Measurements from ENCODE around the gene SLAMF7. TPM values are rescaled to one million over a fixed set of nuclear protein-coding genes. Genes with fewer than 3 reads are reported as not detected.

SLAMF7 gene
- total and polyA plus RNA-seq, 2 of the 13 experiments (the other 11 are each of a cell fraction or from before 2014, with no cell fraction given): not detected

DNA sequence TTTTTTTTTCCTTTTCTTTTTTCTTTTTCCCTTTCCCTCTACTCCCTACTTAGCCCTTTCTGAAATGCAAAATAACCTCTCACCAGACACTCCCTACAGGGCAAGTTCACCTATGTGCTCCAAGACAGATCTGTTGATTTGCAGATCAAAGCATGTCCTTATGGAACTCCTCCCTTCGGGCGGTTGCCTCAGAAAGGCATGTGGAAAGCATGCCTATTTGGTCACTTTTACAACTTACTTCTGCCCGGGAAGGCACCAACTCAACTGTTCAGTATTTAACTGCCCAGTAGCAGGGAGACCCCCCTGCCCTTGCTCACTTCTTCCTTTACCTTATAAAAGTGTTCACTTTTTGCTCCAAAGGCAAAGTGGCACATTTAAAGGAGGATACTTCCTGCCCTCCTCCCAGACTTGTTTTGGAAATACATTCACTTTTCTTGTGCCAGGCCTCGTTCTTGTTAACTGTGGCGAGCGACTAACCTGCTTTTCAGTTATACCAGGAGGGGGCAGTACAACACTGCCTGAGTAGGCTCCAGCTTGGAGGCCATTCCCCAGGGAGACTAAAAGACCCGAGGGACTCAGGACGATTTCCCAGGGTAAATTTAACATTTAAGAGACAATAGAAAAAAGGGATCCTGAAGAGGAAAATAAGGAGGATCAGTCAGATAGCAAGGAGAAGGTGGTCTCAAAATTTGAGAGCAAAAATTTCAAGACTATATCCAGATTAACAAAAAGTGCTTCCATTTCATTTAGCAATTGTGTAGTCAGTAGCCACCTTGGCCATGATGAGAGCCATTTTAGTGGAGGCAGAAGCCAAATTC lies 12.3 kb upstream of the SLAMF7 start:
- ChIA-PET CTCF (ENCODE audit: low intra/inter-chr PET ratio, low total read pairs) (interaction anchor here (1.7 to 2.4 kb wide), 3 partner anchors 41 to 225 kb away, joined by 6 to 19 read pairs (median 7); no protein-coding TSS in a partner anchor), POLR2A (no interaction called here)
- 2% methylated on average over 8 of the region's 8 CpGs for WGBS (ENCODE audit: low lambda C conversion rate)
- peak; percentile 15 for FAIRE-seq
- DNase-seq (ENCODE audit: low spot score): peak; percentile 61
- Histone ChIP-seq H3K36me3 (replicated peaks in 1 of 2; ENCODE audit: control insufficient read depth in 1 of 2, insufficient read depth in 2 of 2, low read length in 2 of 2) (no peaks in the 10 kb centered on the region), H3K27me3 (ENCODE audit: control insufficient read depth in 1 of 2, insufficient read depth in 2 of 2, low read length in 2 of 2) (no peaks in the 10 kb centered on the region; a peak in 2 of 5 replicates), H3K27ac (ENCODE audit: extremely low read length, insufficient read depth, low read length) (no peak overlapping the region), H3K4me3 (replicated peaks in 1 of 3; ENCODE audit: insufficient read depth in 1 of 3, low read depth in 2 of 3, low read length in 3 of 3) (no peak overlapping the region), H3K4me1 (ENCODE audit: insufficient read depth, low read length) (peaks cover 12% of the 10 kb centered on the region), H4K20me1 (ENCODE audit: insufficient read depth, low read length) (no peaks in the 10 kb centered on the region), H3K79me2 (ENCODE audit: insufficient read depth, low read length) (no peaks in the 10 kb centered on the region), H3K4me2 (ENCODE audit: low read depth, low read length) (peak overlapping the region; percentile 31), H3K9me3 (ENCODE audit: low read length) (no peaks in the 10 kb centered on the region), H3K9ac (ENCODE audit: insufficient read depth, low read depth, low read length) (no peak overlapping the region), H2AFZ (ENCODE audit: low read length) (no peak overlapping the region)
- no TSS peak for BruUV-seq (replicated peaks)
- peak; percentile 89 for ATAC-seq
- intact Hi-C loops (cut with micrococcal nuclease; ENCODE audit: unreplicated experiment) (loop anchor here (1.0 to 2.0 kb wide), 3 partner anchors 42 to 224 kb away; no protein-coding TSS in a partner anchor), in situ Hi-C loops (cut with HindIII; ENCODE audit: extremely low pct_ligation_motif_present, low pct_unique_long_range_greater_than_20kb) (loop anchor here (10.0 kb wide), 1 partner anchor 228 kb away; the partner anchor contains the start of gene ITLN2)
- TF ChIP-seq ZNF251 (CRISPR knock-in tag; IDR thresholded peaks at IDR 0.05) (no peak), ZNF670 (CRISPR knock-in tag; IDR thresholded peaks at IDR 0.05; ENCODE audit: borderline replicate concordance) (no peak), KMT2A (CRISPR knock-in tag; IDR thresholded peaks at IDR 0.05) (no peak), TRIM24 (CRISPR knock-in tag; IDR thresholded peaks at IDR 0.05) (no peak), ZNF619 (CRISPR knock-in tag; IDR thresholded peaks at IDR 0.05) (no peak), ZFP1 (CRISPR knock-in tag; IDR thresholded peaks at IDR 0.05) (no peak), HNRNPH1 (optimal IDR thresholded peaks at IDR 0.05; ENCODE audit: low read depth, low read length) (no peak), WIZ (CRISPR knock-in tag; IDR thresholded peaks at IDR 0.05) (no peak), DPF2 (CRISPR knock-in tag; IDR thresholded peaks at IDR 0.05; ENCODE audit: borderline replicate concordance, low read depth) (no peak), SMC3 (IDR thresholded peaks at IDR 0.05; ENCODE audit: low read length) (peak; percentile 50; the same call in 1 of the 2 replicates), RAD21 (CRISPR knock-in tag; IDR thresholded peaks at IDR 0.05) (peak; percentile 43; the same call in 1 of the 2 replicates), PPARG (CRISPR knock-in tag; conservative IDR thresholded peaks at IDR 0.05) (no peak), SMAD3 (CRISPR knock-in tag; IDR thresholded peaks at IDR 0.05) (no peak), MXD4 (CRISPR knock-in tag; IDR thresholded peaks at IDR 0.05) (no peak)
- TF ChIP-seq, protein P1, sequence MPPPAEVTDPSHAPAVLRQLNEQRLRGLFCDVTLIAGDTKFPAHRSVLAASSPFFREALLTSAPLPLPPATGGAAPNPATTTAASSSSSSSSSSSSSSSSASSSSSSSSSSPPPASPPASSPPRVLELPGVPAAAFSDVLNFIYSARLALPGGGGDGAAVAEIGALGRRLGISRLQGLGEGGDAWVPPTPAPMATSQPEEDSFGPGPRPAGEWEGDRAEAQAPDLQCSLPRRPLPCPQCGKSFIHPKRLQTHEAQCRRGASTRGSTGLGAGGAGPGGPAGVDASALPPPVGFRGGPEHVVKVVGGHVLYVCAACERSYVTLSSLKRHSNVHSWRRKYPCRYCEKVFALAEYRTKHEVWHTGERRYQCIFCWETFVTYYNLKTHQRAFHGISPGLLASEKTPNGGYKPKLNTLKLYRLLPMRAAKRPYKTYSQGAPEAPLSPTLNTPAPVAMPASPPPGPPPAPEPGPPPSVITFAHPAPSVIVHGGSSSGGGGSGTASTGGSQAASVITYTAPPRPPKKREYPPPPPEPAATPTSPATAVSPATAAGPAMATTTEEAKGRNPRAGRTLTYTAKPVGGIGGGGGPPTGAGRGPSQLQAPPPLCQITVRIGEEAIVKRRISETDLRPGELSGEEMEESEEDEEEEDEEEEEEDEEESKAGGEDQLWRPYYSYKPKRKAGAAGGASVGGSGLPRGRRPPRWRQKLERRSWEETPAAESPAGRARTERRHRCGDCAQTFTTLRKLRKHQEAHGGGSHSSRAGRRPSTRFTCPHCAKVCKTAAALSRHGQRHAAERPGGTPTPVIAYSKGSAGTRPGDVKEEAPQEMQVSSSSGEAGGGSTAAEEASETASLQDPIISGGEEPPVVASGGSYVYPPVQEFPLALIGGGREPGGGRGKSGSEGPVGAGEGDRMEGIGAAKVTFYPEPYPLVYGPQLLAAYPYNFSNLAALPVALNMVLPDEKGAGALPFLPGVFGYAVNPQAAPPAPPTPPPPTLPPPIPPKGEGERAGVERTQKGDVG (CRISPR knock-in tag; IDR thresholded peaks at IDR 0.05; ENCODE audit: borderline replicate concordance): no peak
- TF ChIP-seq, protein P2, sequence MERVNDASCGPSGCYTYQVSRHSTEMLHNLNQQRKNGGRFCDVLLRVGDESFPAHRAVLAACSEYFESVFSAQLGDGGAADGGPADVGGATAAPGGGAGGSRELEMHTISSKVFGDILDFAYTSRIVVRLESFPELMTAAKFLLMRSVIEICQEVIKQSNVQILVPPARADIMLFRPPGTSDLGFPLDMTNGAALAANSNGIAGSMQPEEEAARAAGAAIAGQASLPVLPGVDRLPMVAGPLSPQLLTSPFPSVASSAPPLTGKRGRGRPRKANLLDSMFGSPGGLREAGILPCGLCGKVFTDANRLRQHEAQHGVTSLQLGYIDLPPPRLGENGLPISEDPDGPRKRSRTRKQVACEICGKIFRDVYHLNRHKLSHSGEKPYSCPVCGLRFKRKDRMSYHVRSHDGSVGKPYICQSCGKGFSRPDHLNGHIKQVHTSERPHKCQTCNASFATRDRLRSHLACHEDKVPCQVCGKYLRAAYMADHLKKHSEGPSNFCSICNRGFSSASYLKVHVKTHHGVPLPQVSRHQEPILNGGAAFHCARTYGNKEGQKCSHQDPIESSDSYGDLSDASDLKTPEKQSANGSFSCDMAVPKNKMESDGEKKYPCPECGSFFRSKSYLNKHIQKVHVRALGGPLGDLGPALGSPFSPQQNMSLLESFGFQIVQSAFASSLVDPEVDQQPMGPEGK (CRISPR knock-in tag; IDR thresholded peaks at IDR 0.05): no peak
- TF ChIP-seq, protein P3, sequence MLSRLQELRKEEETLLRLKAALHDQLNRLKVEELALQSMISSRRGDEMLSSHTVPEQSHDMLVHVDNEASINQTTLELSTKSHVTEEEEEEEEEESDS (CRISPR knock-in tag; IDR thresholded peaks at IDR 0.05; ENCODE audit: borderline replicate concordance): no peak
